ENCODE results near the gene TMEM182. TPM values are rescaled to one million over a fixed set of nuclear protein-coding genes. Genes with fewer than 3 reads are reported as not detected.

TMEM182 gene
- polyA plus RNA-seq, 1 donor (not counting 4 experiments of a cell fraction or from before 2014, with no cell fraction given) = 3.5 TPM

- H3K9me3 ChIP-seq (ENCODE audit: control insufficient read depth, low read depth, low read length) = no peaks in the 10 kb centered on the region
- H3K4me1 ChIP-seq (ENCODE audit: control insufficient read depth, extremely low read depth, insufficient read depth, low read length) = no peaks in the 10 kb centered on the region
- H4K20me1 ChIP-seq (ENCODE audit: control insufficient read depth, extremely low read depth, insufficient read depth, low read length) = no peaks in the 10 kb centered on the region
- H3K27me3 ChIP-seq (ENCODE audit: control insufficient read depth, extremely low read depth, insufficient read depth, low read length) = no peaks in the 10 kb centered on the region
- H3K9ac ChIP-seq (ENCODE audit: control insufficient read depth, extremely low read depth, insufficient read depth, low read length) = no peak overlapping the region
- dilution Hi-C loops (cut with MboI; ENCODE audit: extremely low pct_ligation_motif_present, low sequenced_read_pairs) = no loop called here
- H3K27ac ChIP-seq (ENCODE audit: control insufficient read depth, insufficient read depth, low read length) = no peak overlapping the region
- no peak overlapping the region for H3K4me2 ChIP-seq (ENCODE audit: control insufficient read depth, extremely low read depth, insufficient read depth, low read depth, low read length)
- no peak for TF ChIP-seq CTCF (optimal IDR thresholded peaks at IDR 0.05 in 1 of 3, IDR thresholded peaks at IDR 0.05 in 1 of 3, conservative IDR thresholded peaks at IDR 0.05 in 1 of 3; ENCODE audit: extremely low read depth in 1 of 3, insufficient read depth in 2 of 3, low read length in 3 of 3)
- peaks cover 0 to 3% of the 10 kb centered on the region in 2 experiments for H3K36me3 ChIP-seq (ENCODE audit: control insufficient read depth in 2 of 2, extremely low read depth in 1 of 2, insufficient read depth in 2 of 2, low read length in 2 of 2)
- H3K9me1 ChIP-seq (ENCODE audit: control insufficient read depth, extremely low read depth, insufficient read depth, low read length) = peaks cover 2% of the 10 kb centered on the region
- no peaks in the 10 kb centered on the region for H3K79me2 ChIP-seq (ENCODE audit: control insufficient read depth, insufficient read depth, low read length)
- FAIRE-seq (no peak), DNase-seq (ENCODE audit: low read depth, low spot score) (no peak)
- H3K4me3 ChIP-seq (ENCODE audit: control insufficient read depth in 2 of 3, extremely low read depth in 1 of 3, insufficient read depth in 2 of 3, low read depth in 1 of 3, low read length in 3 of 3) = no peak overlapping the region
- H2AFZ ChIP-seq (ENCODE audit: control insufficient read depth, low read length) = no peak overlapping the region
These were observed 7.1 kb downstream of the TMEM182 start for GRCh38 chr2:102768892-102769291.

- H3K9me3 ChIP-seq (ENCODE audit: control insufficient read depth, low read depth, low read length) = no peaks in the 10 kb centered on the region
- H3K4me2 ChIP-seq (ENCODE audit: control insufficient read depth, extremely low read depth, insufficient read depth, low read depth, low read length) = no peak overlapping the region
- H3K4me1 ChIP-seq (ENCODE audit: control insufficient read depth, extremely low read depth, insufficient read depth, low read length) = no peaks in the 10 kb centered on the region
- dilution Hi-C loops (cut with MboI; ENCODE audit: extremely low pct_ligation_motif_present, low sequenced_read_pairs) = no loop called here
- no peaks in the 10 kb centered on the region for H3K79me2 ChIP-seq (ENCODE audit: control insufficient read depth, insufficient read depth, low read length)
- FAIRE-seq (no peak), DNase-seq (ENCODE audit: low read depth, low spot score) (no peak)
- H3K9ac ChIP-seq (ENCODE audit: control insufficient read depth, extremely low read depth, insufficient read depth, low read length) = no peak overlapping the region
- TF ChIP-seq EZH2 (IDR thresholded peaks at IDR 0.05; ENCODE audit: low read length) (no peak), CTCF (optimal IDR thresholded peaks at IDR 0.05 in 1 of 3, IDR thresholded peaks at IDR 0.05 in 1 of 3, conservative IDR thresholded peaks at IDR 0.05 in 1 of 3; ENCODE audit: extremely low read depth in 1 of 3, insufficient read depth in 2 of 3, low read length in 3 of 3) (no peak)
- no peak overlapping the region for H3K27ac ChIP-seq (ENCODE audit: control insufficient read depth, insufficient read depth, low read length)
- no peaks in the 10 kb centered on the region for H3K27me3 ChIP-seq (ENCODE audit: control insufficient read depth, extremely low read depth, insufficient read depth, low read length)
- no peaks in the 10 kb centered on the region for H3K9me1 ChIP-seq (ENCODE audit: control insufficient read depth, extremely low read depth, insufficient read depth, low read length)
- H2AFZ ChIP-seq (ENCODE audit: control insufficient read depth, low read length) = no peak overlapping the region
- no peaks in the 10 kb centered on the region for H4K20me1 ChIP-seq (ENCODE audit: control insufficient read depth, extremely low read depth, insufficient read depth, low read length)
- H3K36me3 ChIP-seq (ENCODE audit: control insufficient read depth in 2 of 2, extremely low read depth in 1 of 2, insufficient read depth in 2 of 2, low read length in 2 of 2) = peaks cover 0 to 2% of the 10 kb centered on the region in 2 experiments
- no peak overlapping the region for H3K4me3 ChIP-seq (ENCODE audit: control insufficient read depth in 2 of 3, extremely low read depth in 1 of 3, insufficient read depth in 2 of 3, low read depth in 1 of 3, low read length in 3 of 3)
These were observed 8.7 kb downstream of the TMEM182 start for GRCh38 chr2:102770506-102770905.

Measured in keratinocyte (primary cell).